Measurements from ENCODE around the gene FAM222A. TPM values are rescaled to one million over a fixed set of nuclear protein-coding genes. Genes with fewer than 3 reads are reported as not detected.

The FAM222A gene
- total RNA-seq (2021) (2.3 and 3.1 TPM in 2 replicates), Bru-seq, nascent RNA (percentile 40 among the genes with signal in this experiment), BruChase-seq, experiment 1, labeled RNA remaining after a 2-hour chase (percentile 23 among the genes with signal in this experiment), BruChase-seq, experiment 2, labeled RNA remaining after a 6-hour chase (percentile 36 among the genes with signal in this experiment)
- long read RNA-seq, transcript FAM222A-202 (3 exons, 3,294 nt), result major isoform, 9 of 13 reads
- long read RNA-seq, partial matches to known transcripts, result 0 of 13 reads
- long read RNA-seq, other reads (novel, unspliced or antisense), result 4 of 13 reads

DNA sequence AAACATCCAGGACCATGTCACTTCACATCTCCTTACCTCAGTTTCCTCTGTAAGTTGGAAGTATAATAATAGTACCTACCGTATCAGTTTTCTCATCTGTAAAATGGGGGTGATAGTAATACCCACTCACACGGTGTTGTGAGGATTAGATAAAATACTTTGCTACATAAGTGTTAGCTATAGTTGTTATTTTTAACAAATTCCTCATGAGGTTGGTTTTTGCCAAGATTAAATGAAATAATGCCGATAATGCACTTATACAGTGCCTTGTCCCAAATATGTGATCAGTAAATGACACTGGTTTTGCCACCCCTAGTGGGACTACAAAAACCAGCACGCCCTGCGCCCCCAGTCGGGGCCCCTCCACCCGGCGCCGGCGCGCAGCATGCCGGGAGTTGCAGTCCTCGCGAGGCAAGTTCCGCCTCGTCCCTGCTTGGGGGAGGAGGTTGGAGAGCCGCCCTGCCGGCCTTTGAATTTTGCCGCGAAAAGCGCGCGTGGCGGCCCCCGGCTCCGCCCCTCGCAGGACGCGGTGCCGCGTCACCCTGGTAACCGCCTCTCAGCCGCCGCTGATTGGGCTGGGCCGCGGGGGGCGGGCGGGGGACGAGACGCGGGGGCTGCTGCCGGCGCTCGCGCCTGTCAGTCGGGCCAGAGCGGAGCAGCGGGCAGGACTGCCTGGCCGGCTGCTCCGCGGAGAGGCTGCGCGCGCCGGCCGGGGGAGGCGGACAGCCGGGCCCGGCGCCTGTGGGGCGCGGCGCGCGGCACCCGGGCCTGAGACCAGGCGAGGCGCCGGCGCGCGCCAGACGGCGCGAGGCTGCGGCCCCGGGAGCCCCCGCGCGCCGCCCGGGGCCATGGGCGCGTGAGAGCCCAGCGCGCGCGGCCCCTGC is at the start of gene FAM222A:
Gene FAM222A, plus strand, starts transcription at position 639 of the 884 bp plus-strand sequence. CDS start 30,322 bp downstream, outside the sequence.
- Histone ChIP-seq H3K4me2 (peak within 1 kb of the TSS; percentile 89), H3K27me3 (ENCODE audit: insufficient read depth, low read depth) (no peaks in the 10 kb centered on the region), H3K79me2 (ENCODE audit: low read depth) (no peaks in the 10 kb centered on the region), H3K9me3 (ENCODE audit: insufficient read depth, low read depth) (no peaks in the 10 kb centered on the region), H3K9me2 (ENCODE audit: insufficient read depth) (no peaks in the 10 kb centered on the region), H3K4me1 (replicated peaks; ENCODE audit: insufficient read depth) (peaks cover 28% of the 10 kb centered on the region), H3K4me3 (peak within 1 kb of the TSS; percentile 79), H2AFZ (peak within 1 kb of the TSS; percentile 81), H3K27ac (no peak within 1 kb of the TSS), H4K20me1 (ENCODE audit: insufficient read depth) (0 out of 2 replicates have a peak, but pooled peaks cover 4% of the 10 kb centered on the region), H3F3A (ENCODE audit: insufficient read depth, low read depth) (peaks cover 18% of the 10 kb centered on the region; the same call in 1 of the 2 replicates), H3K36me3 (ENCODE audit: low read depth) (no peaks in the 10 kb centered on the region)
- intact Hi-C loops (cut with micrococcal nuclease; ENCODE audit: unreplicated experiment), result no loop called here
- TF ChIP-seq, protein P1, sequence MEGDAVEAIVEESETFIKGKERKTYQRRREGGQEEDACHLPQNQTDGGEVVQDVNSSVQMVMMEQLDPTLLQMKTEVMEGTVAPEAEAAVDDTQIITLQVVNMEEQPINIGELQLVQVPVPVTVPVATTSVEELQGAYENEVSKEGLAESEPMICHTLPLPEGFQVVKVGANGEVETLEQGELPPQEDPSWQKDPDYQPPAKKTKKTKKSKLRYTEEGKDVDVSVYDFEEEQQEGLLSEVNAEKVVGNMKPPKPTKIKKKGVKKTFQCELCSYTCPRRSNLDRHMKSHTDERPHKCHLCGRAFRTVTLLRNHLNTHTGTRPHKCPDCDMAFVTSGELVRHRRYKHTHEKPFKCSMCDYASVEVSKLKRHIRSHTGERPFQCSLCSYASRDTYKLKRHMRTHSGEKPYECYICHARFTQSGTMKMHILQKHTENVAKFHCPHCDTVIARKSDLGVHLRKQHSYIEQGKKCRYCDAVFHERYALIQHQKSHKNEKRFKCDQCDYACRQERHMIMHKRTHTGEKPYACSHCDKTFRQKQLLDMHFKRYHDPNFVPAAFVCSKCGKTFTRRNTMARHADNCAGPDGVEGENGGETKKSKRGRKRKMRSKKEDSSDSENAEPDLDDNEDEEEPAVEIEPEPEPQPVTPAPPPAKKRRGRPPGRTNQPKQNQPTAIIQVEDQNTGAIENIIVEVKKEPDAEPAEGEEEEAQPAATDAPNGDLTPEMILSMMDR (conservative IDR thresholded peaks at IDR 0.05), result no peak; the same call in 1 of the 2 replicates
- TF ChIP-seq EZH2 (IDR thresholded peaks at IDR 0.05; ENCODE audit: low read depth), result no peak
- ChIA-PET POLR2A (ENCODE audit: unreplicated experiment) (interaction anchor here (0.6 kb wide), 1 partner anchor 35 kb away, joined by 5 read pairs; no protein-coding TSS in a partner anchor), CTCF (no interaction called here)
- BruUV-seq (replicated peaks), result no TSS peak
- peak; percentile 87 to 97 for DNase-seq

DNA sequence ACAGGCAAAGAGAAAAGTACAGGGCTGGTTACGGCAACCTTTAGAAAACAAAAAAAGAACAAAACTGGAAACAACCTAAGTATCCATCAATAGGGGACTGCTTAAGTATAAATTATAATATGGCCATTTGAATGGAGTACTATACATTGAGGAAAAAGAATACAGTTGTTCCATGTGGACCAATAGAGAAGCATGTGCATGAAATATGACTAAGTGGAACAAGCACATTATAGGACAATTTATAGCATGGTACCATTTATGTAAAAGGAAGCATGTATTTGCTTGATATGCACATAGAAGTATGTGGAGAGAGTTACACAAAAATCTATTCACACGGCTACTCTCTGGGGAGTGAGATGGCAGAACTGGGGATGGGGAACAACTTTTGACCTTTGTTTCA is 49.2 kb upstream of the FAM222A start:
- H2AFZ ChIP-seq, result no peak overlapping the region
- no peak for DNase-seq
- H3K4me2 ChIP-seq, result no peak overlapping the region
- TF ChIP-seq, protein P1 (conservative IDR thresholded peaks at IDR 0.05), result no peak
- no peak for TF ChIP-seq EZH2 (IDR thresholded peaks at IDR 0.05; ENCODE audit: low read depth)
- no peaks in the 10 kb centered on the region for H3K36me3 ChIP-seq (ENCODE audit: low read depth)
- no peaks in the 10 kb centered on the region for H3K4me1 ChIP-seq (replicated peaks; ENCODE audit: insufficient read depth)
- no peak overlapping the region for H3K4me3 ChIP-seq
- POLR2A ChIA-PET (ENCODE audit: unreplicated experiment), result no interaction called here
- no peaks in the 10 kb centered on the region for H3K9me2 ChIP-seq (ENCODE audit: insufficient read depth)
- no peaks in the 10 kb centered on the region for H4K20me1 ChIP-seq (ENCODE audit: insufficient read depth)
- CTCF ChIA-PET, result no interaction called here
- H3K79me2 ChIP-seq (ENCODE audit: low read depth), result no peaks in the 10 kb centered on the region
- intact Hi-C loops (cut with micrococcal nuclease; ENCODE audit: unreplicated experiment), result no loop called here
- no peaks in the 10 kb centered on the region for H3F3A ChIP-seq (ENCODE audit: insufficient read depth, low read depth)
- H3K9me3 ChIP-seq (ENCODE audit: insufficient read depth, low read depth), result no peaks in the 10 kb centered on the region
- peaks cover 26% of the 10 kb centered on the region for H3K27me3 ChIP-seq (ENCODE audit: insufficient read depth, low read depth)
- H3K27ac ChIP-seq, result no peak overlapping the region
- BruUV-seq (replicated peaks), result no TSS peak

GRCh38 chr12:109666068-109666467 is 47.6 kb upstream of the FAM222A start:
- Histone ChIP-seq H3K9me2 (ENCODE audit: insufficient read depth) (no peaks in the 10 kb centered on the region), H2AFZ (no peak overlapping the region), H3K4me2 (no peak overlapping the region), H3K9me3 (ENCODE audit: insufficient read depth, low read depth) (no peaks in the 10 kb centered on the region), H3K4me1 (replicated peaks; ENCODE audit: insufficient read depth) (no peaks in the 10 kb centered on the region), H4K20me1 (ENCODE audit: insufficient read depth) (no peaks in the 10 kb centered on the region), H3F3A (ENCODE audit: insufficient read depth, low read depth) (no peaks in the 10 kb centered on the region), H3K4me3 (no peak overlapping the region), H3K27ac (no peak overlapping the region), H3K79me2 (ENCODE audit: low read depth) (no peaks in the 10 kb centered on the region), H3K36me3 (ENCODE audit: low read depth) (no peaks in the 10 kb centered on the region), H3K27me3 (ENCODE audit: insufficient read depth, low read depth) (peaks cover 41% of the 10 kb centered on the region)
- intact Hi-C loops (cut with micrococcal nuclease; ENCODE audit: unreplicated experiment), result no loop called here
- TF ChIP-seq EZH2 (IDR thresholded peaks at IDR 0.05; ENCODE audit: low read depth), result no peak
- TF ChIP-seq, protein P1 (conservative IDR thresholded peaks at IDR 0.05), result no peak
- POLR2A ChIA-PET (ENCODE audit: unreplicated experiment), result interaction anchor here (0.5 kb wide), 1 partner anchor 1082 kb away, joined by 13 read pairs; no protein-coding TSS in a partner anchor
- DNase-seq, result no peak
- no TSS peak for BruUV-seq (replicated peaks)
- CTCF ChIA-PET, result no interaction called here

Measured in PC-9 (cell line).